NCI-H345 treated with DMSO at 0.1 percent for 48 hours (cell line): ENCODE results near the gene ANKRD6.

Experiments
- DNase-seq: peaks from one replicate; lab custom pipeline; 2025; ENCODE audit not compliant: unreplicated experiment; lab: John Stamatoyannopoulos, UW

Gene ANKRD6

GRCh38 chr6:89506716-89507617 is 74.0 kb downstream of the ANKRD6 start:
- no peak for DNase-seq

- no peak for DNase-seq
Measured at GRCh38 chr6:89508755-89509563, 76.0 kb downstream of the ANKRD6 start.

GRCh38 chr6:89509777-89510281 is 76.9 kb downstream of the ANKRD6 start:
- DNase-seq, result peak; percentile 53

- DNase-seq, result no peak
Measured at GRCh38 chr6:89510393-89510792, 77.4 kb downstream of the ANKRD6 start.

GRCh38 chr6:89518352-89519055 is 85.6 kb downstream of the ANKRD6 start:
- DNase-seq, result no peak

GRCh38 chr6:89520736-89521135 is 87.8 kb downstream of the ANKRD6 start:
- DNase-seq, result no peak

GRCh38 chr6:89522778-89523177 is 89.8 kb downstream of the ANKRD6 start:
- DNase-seq, result no peak

GRCh38 chr6:89525786-89526562 is 93.0 kb downstream of the ANKRD6 start:
- no peak for DNase-seq

- no peak for DNase-seq
Measured at GRCh38 chr6:89526563-89526869, 93.6 kb downstream of the ANKRD6 start.

- DNase-seq, result no peak
Measured at GRCh38 chr6:89527634-89528033, 94.7 kb downstream of the ANKRD6 start.

- DNase-seq, result no peak
Measured at GRCh38 chr6:89528866-89529265, 95.9 kb downstream of the ANKRD6 start.

- DNase-seq, result no peak
Measured at GRCh38 chr6:89530982-89531381, 98.0 kb downstream of the ANKRD6 start.

GRCh38 chr6:89536231-89536630 is 103.3 kb downstream of the ANKRD6 start:
- no peak for DNase-seq

GRCh38 chr6:89539779-89540178 is 106.8 kb downstream of the ANKRD6 start:
- no peak for DNase-seq

GRCh38 chr6:89542081-89542857 is 109.3 kb downstream of the ANKRD6 start:
- no peak for DNase-seq

GRCh38 chr6:89542866-89543265 is 109.9 kb downstream of the ANKRD6 start:
- no peak for DNase-seq

GRCh38 chr6:89547281-89547680 is 114.3 kb downstream of the ANKRD6 start:
- no peak for DNase-seq

- no peak for DNase-seq
Measured at GRCh38 chr6:89553431-89553830, 120.5 kb downstream of the ANKRD6 start.

- DNase-seq, result peak; percentile 17
Measured at GRCh38 chr6:89554106-89554505, 121.2 kb downstream of the ANKRD6 start.

- DNase-seq, result no peak
Measured at GRCh38 chr6:89555031-89555430, 122.1 kb downstream of the ANKRD6 start.
